Fibroblast of skin of back (primary cell): Measurements from ENCODE around the gene RET.
A peak's percentile ranks its signal among the peaks of the same experiment; 100 is the strongest.

Experiments
- DNase-seq: peaks from one replicate; pipeline ENCODE4 v3.0.0-alpha.2; 2013

Gene RET

DNA sequence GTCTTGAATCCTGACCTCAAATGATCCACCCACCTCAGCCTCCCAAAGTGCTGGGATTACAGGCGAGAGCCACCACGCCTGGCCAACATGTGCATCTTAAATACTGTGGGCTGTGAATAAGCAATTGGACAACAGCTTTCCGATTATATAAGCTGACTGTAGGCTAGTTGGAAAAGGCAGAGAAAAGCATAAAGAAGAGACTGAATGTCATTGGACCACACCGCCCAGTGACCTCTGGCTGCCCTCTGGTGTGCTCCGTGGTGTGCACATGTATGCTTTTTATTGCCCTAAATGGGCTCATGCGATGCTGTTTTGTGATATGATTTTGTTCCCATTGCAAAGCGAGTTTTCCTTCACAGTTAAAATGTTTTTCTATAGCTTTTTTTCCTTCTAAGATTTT, 46.0 kb downstream of the RET start:
- DNase-seq = no peak

- DNase-seq = no peak
Observed at GRCh38 chr10:43123361-43124093, 46.7 kb downstream of the RET start.

DNA sequence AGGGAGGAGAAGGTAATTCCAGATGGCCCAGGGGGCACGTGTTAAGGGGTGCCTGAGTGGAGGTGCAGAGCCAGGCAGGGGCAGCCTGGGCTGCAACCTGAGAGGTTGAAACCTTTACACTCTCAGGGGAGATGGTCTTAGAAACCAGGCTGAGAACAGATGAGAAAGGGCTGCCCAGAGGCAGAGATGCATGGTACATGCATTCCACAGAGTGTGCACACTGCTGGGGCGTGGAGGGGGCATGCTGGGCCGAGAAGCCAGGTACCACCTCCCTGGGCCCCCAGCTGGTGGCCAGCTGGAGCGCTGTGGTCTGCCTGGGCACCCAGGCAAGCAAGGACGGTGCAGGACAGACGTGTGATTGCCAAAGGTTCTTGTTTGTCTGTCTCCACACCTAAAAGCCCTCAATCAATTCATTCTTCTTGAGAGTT, 47.2 kb downstream of the RET start:
- DNase-seq = no peak

- no peak for DNase-seq
Observed at GRCh38 chr10:43124574-43125273, 47.9 kb downstream of the RET start.

- DNase-seq = no peak
Observed at GRCh38 chr10:43125274-43125845, 48.5 kb downstream of the RET start.

DNA sequence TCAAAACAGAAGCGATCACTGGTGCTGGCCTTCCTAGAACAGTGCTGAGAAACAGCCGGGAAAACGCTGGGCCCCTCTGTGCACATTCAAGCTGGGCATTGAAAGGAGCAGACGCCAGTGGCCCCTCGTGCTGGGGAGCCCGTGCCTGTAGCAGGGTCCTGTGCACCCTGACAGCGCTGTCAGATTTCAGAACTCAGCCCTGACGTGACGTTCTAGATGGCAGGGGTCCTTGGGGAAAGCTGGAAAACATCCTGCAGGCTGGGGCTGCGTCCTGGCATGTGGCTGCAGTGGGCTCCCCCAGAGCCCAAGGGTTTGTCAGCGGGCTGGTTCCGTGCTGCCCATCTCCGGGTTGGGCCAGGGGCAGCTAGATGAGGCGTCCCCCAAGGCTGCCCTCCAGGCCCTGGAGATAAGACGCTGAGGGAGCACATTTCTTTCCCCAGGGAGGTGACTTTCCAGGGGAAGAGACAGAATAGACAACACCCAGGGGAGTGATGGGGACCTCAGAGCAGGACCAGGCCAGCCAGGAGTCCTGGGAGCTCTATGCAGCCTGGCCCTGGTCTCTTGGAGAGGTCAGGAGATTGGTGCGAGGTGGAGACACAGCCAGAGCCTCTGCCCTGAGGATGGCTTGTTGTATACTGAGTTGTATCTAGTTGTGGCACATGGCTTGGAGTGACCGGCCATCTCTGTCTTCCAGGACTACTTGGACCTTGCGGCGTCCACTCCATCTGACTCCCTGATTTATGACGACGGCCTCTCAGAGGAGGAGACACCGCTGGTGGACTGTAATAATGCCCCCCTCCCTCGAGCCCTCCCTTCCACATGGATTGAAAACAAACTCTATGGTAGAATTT, 49.2 kb downstream of the RET start:
- no peak for DNase-seq

- no peak for DNase-seq
Observed at GRCh38 chr10:43126759-43127424, 50.0 kb downstream of the RET start.

DNA sequence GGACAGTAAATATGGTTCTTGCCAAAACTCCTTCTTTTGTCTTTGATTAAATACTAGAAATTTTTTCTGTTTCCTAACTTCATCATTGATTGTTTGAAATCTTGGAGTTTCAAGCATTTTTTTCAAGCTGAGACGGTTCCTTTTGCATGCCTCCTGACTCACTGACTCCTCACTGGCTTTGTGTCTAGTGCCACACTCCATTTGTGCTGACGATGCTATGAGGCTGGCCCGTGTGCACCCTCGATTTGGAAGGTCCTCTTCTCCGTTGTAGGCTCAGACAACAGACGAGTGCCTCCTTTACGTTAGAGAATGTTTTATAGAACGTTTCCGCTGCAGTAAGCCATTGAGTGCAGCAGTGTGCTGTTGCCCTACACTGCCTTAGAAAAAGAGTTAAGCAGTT, 50.6 kb downstream of the RET start:
- no peak for DNase-seq

GRCh38 chr10:43128331-43128730, 51.5 kb downstream of the RET start:
- DNase-seq = no peak

DNA sequence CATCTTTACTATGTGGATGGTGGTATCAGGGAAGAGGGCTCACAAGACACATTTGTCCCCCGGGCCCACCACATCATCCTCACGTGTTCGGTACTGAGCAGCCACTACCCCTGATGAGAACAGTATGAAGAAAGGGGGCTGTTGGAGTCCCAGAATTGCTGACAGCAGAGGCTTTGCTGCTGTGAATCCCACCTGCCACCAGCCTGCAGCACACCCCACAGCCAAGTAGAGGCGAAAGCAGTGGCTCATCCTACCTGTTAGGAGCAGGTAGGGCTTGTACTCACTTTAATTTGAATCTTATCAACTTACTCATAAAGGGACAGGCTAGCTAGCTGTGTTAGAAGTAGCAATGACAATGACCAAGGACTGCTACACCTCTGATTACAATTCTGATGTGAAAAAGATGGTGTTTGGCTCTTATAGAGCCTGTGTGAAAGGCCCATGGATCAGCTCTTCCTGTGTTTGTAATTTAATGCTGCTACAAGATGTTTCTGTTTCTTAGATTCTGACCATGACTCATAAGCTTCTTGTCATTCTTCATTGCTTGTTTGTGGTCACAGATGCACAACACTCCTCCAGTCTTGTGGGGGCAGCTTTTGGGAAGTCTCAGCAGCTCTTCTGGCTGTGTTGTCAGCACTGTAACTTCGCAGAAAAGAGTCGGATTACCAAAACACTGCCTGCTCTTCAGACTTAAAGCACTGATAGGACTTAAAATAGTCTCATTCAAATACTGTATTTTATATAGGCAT, 52.3 kb downstream of the RET start:
- DNase-seq = peak; percentile 94

DNA sequence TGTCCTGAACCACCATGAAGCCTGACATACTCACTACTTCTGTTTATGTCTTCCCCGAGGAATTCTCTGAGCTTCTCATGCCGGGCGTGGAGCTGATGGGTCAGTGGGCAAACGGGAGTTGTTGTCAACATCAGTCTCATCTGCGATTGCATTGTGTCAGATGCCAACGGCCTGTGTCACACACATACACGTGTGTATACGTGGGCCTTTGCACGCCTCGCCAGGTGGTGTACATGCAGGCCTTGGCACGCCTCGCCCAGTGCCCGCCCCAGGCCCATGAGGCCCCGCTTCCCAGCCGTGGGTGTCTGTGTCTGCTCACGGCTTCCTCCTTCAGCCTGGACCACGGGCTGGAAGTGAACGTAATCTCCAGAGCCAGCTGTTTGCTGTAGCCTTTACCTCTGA, 53.9 kb downstream of the RET start:
- DNase-seq = no peak

GRCh38 chr10:43131256-43131655, 54.4 kb downstream of the RET start:
- no peak for DNase-seq

DNA sequence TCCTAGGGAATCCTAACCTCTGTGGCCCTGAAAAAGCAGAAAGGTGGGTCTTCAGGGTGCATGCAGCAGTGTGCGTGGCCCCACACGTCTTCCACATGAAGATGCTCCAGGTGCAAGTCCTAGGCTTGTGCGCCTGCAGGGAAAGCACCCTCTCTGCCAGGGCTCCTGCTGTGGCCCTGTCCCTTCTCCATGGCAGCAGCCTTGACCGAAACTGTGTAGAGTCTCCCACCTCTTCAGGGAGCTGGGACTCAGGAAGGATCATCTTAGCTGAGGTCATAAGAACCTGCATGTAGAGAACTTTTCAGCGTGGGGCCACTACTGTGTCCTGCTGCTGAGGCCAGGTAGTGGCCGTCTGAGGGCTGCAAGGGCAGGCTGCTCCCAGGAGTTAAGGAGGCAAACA, 55.0 kb downstream of the RET start:
- no peak for DNase-seq

GRCh38 chr10:43132867-43133787, 56.3 kb downstream of the RET start:
- no peak for DNase-seq

- no peak for DNase-seq
Observed at GRCh38 chr10:43134126-43134905, 57.4 kb downstream of the RET start.

GRCh38 chr10:43135064-43135463, 58.2 kb downstream of the RET start:
- no peak for DNase-seq

- no peak for DNase-seq
Observed at GRCh38 chr10:43135656-43136055, 58.8 kb downstream of the RET start.

DNA sequence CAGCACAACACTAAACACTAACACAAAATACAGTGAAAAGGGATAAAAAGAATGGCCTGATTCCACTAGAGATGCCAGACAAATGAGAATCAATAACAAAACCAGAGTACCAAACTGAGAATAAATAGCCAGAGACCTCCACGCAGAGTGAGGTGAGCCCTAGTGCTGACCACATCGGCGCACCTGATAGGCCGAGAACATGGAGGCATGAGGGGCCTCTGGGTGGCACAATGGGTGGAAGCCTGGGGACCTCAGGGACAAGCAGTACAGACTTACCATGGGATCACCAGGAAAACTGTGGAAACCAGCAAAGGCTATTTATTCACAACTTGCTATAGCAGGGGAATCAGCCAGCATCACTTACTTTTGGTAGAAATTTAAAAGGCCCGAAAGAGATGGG, 59.6 kb downstream of the RET start:
- no peak for DNase-seq

DNA sequence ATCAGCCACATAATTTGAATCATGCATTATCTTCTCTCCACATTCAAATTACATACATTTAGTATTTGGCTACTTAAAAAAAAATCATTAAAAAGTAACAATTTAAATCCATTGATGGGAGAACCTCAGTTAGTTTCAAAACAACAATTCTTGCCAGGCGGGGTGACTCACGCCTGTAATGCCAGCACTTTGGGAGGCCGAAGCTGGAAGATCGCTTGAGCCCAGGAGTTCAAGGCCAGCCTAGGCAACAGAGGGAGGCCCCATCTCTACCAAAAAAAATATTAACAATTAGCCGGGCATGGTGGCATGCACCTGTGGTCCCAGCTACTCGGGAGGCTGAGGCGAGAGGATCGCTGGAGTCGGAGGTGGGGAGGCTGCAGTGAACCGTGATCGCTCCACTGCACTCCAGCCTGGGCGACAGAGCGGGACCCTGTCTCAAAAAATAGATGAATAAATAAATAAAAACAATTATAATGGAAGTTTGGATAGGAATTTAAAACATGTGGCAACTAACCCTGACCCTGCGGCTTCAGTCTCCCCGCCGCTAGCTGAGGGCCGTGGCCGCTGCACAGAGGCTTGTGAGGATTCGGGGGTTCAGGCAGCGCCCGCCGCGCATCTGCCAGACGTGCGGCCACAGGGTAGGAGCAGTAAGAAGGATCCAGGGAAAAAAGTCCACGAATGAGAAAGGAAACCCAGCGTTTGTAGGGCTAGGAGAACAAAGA, 60.3 kb downstream of the RET start:
- peak; percentile 25 for DNase-seq
